Measurements from ENCODE around the gene SMIM41.

The SMIM41 gene

DNA sequence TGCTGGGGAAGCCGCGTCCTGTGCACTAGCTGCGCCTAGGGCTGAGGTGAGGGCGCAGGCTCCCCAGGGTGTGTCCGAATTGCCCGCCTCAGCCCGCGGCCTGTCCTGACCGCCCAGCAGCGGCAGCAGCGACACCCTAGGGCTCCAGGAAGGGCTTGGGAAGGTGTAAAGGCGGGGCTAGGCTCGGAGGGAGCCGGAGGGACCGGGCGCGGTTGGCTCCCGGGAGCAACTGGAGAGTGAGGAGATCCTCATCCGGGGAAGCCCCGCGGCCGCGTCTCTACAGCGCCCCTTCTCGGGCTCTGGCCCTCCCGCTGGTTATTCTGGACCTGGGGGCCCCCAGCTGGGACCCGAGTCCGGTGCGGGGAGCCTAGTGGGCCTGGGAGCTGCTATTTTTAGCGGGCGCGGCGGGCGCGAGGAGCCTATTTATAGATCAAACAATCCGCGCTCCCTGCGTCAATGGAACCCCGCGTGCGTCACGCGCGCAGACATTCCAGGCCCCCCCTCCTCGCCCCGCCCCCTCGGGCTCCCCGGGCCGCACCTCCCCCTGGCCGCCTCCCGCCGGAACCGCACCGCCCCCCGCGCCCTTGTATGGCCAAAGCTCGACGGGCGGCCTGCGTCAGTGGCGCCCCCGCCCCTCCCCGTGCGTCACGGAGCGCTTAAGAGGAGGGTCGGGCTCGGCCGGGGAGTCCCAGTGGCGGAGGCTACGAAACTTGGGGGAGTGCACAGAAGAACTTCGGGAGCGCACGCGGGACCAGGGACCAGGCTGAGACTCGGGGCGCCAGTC, 28.6 kb upstream of the SMIM41 start, which contains the start of gene NR4A1:
TSS of gene NR4A1 (plus strand) at position 685 of the 784 bp plus-strand sequence. CDS start 2,887 bp downstream, outside the sequence.
- peak; percentile 97 to 99 (median 99) for DNase-seq (ENCODE audit: low read depth in 3 of 3)

DNA sequence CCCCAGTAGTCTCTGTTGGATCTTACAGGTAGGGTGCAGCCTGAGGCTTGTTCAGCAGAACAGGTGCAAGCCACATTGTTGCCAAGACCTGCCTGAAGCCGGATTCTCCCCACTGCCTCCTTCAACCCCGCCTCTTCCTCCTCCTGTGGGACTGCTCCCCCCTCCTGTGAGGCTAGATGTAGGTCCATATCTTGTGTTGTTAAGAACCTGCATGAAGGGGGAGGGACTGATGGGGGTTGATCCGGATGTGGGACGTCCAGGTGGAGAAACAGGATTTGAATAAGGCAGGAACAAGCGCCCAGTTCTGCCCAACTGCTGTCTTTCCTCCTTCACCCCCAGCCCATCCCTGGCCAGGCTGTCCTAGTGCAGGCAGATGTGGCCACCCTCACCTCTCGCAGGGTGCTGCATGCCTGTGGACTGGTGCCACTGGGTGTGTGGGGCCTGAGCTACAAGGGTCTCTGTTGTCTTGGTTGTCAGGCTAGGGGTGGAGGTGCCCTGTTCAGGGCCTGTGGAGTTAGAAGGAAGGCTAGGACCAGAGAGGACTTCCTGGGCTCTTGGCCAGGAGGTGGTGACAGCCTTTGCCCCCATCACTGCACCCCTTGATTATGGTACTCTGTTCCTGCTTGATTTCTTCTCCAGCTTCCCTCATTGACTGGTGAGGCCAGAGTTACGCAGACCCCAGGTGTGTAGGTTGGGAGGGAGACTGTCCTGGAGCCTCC, 26.9 kb upstream of the SMIM41 start:
- no peak for DNase-seq (ENCODE audit: low read depth in 3 of 3)

DNA sequence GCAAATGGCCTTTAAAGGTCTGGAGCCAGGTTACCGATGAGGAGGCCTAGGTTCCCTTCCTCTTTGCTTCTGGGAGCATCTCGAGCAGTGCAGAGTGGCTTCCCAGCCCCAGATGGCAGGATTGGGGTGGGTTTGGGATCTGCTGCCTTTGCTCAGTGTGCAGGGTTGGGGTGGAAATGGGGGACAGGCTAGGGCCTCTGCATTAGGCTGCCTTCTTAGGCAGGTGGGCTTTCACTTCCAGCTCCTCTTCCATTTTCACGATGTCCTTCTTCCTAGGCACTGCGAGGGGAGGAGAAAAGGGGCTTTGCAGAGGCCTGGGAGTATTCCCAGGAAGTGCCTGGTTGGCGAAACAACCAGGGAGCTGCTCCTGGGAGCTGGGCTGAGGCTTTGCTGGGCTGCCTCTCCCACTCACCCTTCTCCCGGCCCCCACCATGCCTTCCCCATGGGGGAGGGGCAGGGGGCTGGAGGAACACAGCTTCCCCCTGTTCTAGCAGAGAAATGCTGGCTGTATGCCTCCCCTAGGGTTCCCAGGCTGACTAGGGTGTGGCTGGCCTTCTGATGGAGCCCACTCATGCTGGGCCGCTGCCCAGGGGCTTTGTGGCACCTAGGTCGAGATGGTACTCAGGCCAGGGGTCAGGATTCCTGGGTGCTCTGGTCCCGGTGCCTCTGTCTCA, 25.8 kb upstream of the SMIM41 start:
- no peak for DNase-seq (ENCODE audit: low read depth in 3 of 3)

DNA sequence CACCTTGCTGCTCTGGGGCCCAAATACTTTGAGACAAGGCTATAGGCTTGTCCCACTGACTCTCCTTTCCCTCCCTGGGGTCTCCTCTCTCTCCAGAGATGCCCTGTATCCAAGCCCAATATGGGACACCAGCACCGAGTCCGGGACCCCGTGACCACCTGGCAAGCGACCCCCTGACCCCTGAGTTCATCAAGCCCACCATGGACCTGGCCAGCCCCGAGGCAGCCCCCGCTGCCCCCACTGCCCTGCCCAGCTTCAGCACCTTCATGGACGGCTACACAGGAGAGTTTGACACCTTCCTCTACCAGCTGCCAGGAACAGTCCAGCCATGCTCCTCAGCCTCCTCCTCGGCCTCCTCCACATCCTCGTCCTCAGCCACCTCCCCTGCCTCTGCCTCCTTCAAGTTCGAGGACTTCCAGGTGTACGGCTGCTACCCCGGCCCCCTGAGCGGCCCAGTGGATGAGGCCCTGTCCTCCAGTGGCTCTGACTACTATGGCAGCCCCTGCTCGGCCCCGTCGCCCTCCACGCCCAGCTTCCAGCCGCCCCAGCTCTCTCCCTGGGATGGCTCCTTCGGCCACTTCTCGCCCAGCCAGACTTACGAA, 25.2 kb upstream of the SMIM41 start:
- no peak for DNase-seq (ENCODE audit: low read depth in 3 of 3)

DNA sequence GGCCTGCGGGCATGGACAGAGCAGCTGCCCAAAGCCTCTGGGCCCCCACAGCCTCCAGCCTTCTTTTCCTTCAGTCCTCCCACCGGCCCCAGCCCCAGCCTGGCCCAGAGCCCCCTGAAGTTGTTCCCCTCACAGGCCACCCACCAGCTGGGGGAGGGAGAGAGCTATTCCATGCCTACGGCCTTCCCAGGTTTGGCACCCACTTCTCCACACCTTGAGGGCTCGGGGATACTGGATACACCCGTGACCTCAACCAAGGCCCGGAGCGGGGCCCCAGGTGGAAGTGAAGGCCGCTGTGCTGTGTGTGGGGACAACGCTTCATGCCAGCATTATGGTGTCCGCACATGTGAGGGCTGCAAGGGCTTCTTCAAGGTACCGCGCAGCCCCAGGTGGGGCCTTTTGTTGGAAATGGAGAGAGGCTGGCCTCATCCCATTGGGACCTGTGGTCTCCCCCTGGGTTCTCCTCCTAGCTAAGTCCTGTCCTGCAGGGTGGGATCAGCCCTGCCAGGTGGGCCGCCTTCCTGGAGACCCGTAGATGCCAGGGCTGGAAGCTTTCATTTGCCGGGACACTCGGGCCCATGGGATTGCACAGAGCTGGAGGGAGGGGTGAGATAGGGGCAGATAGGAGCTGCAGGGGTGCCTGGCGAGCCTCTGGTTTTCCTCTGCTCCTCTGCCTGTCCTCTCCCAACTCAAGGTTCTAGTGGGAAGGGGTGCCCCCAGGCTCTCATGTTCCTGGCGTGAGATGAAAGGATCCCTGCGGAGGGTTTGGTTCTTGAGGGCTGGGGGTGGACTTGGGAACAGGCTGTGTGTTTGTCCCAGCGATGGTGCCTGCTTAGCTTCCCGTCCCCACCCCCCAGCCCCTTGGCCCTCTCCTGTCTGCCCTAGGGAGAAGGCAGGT, 24.4 kb upstream of the SMIM41 start:
- no peak for DNase-seq (ENCODE audit: low read depth in 3 of 3)

DNA sequence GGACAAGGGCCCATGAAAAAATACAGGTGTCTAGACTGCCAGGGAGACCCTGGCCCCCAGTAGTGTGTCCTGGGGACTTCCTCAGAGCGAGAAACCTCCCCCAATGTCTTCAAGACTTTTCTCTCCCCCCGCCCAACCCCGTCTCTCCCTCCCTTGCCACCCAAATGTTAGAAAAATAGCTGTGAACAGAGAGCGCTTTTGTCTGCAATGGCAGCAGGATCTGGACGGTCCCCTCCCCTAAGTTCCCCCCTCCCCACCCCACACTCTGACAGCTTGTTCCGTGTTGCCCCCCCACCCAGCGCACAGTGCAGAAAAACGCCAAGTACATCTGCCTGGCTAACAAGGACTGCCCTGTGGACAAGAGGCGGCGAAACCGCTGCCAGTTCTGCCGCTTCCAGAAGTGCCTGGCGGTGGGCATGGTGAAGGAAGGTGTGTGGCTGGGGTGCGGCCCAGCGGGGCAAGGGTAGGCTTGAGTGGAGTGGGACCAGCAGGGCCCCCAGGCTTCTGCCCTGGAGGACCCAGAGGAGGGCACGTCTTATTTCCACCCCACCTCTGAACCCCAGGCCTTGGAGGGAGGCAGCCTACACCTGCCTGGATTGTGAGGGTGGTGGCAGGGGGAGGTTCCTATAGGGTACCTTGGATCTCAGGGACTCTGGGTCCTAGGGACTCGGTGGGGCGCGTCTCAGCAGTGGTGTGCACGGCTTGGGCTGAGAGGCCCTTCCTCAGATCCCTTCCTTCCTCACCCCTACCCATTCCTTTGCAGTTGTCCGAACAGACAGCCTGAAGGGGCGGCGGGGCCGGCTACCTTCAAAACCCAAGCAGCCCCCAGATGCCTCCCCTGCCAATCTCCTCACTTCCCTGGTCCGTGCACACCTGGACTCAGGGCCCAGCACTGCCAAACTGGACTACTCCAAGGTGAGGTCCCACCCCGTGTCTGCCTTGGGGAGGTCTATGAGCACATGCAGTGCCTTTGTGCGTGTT, 23.5 kb upstream of the SMIM41 start:
- no peak for DNase-seq (ENCODE audit: low read depth in 3 of 3)

DNA sequence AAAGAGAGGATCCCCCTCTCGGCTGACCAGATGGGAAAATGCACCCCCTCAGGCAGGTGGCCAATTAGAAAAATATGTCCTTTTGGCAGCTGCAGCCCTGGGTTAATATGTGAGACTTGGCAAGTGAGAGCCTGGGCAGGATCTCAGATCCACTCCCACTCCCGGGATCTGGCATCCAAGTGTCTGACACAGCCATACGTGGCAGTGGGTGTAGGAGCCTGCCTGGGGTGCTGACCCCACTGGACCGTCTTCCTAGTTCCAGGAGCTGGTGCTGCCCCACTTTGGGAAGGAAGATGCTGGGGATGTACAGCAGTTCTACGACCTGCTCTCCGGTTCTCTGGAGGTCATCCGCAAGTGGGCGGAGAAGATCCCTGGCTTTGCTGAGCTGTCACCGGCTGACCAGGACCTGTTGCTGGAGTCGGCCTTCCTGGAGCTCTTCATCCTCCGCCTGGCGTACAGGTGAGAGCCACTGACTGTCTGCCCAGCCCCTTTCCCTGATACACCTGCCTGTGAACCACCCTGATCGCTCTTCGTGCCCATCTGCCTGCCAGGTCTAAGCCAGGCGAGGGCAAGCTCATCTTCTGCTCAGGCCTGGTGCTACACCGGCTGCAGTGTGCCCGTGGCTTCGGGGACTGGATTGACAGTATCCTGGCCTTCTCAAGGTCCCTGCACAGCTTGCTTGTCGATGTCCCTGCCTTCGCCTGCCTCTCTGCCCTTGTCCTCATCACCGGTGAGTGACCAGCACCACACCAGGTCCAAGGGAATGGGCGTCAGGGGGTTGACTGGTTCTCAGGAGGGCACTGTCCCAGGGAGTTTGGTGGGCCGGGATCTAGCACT, 22.5 kb upstream of the SMIM41 start:
- no peak for DNase-seq (ENCODE audit: low read depth in 3 of 3)

DNA sequence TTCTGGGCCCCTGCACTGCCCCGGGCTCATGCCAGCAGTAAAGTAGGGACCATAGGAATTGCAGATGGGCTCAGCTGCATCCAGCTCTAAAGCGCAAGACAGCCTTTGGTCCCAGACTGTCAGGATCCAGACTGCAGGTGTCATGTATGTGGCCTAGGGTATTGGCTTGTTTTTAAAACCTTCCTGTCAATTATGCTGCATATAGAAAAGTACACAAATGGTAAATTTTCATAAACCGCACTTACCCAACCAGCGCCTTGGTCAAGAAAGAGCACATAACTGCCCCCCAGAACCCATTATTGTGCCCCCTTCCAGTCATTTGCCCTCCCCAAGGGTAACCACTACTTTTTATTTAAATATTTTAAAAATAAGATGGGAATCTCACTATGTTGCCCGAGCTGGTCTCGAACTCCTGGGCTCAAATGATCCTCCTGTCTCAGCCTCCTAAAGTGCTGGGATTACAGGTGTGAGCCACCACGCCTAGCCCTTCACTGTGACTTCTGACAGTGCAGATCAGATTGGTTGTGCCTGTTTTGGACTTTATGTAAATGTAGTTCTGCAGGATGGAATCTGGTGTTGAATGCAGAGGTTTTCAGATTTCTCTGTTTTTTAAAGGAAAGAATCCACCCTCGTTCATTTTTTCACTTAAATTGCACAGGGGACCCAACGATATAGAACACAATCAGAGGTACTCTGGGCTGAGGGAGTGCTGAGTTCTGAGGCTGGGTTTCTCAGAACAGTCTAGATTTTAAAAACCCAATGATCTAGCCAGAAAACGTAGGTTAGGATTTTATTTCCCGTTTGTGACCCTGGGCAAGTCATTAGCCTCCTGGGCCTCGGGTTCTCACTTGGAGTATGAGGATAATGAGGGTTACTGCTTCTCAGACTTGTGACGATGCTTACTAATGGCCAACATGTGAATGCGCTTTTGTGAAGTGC, 21.6 kb upstream of the SMIM41 start:
- DNase-seq (ENCODE audit: low read depth in 3 of 3), result no peak

DNA sequence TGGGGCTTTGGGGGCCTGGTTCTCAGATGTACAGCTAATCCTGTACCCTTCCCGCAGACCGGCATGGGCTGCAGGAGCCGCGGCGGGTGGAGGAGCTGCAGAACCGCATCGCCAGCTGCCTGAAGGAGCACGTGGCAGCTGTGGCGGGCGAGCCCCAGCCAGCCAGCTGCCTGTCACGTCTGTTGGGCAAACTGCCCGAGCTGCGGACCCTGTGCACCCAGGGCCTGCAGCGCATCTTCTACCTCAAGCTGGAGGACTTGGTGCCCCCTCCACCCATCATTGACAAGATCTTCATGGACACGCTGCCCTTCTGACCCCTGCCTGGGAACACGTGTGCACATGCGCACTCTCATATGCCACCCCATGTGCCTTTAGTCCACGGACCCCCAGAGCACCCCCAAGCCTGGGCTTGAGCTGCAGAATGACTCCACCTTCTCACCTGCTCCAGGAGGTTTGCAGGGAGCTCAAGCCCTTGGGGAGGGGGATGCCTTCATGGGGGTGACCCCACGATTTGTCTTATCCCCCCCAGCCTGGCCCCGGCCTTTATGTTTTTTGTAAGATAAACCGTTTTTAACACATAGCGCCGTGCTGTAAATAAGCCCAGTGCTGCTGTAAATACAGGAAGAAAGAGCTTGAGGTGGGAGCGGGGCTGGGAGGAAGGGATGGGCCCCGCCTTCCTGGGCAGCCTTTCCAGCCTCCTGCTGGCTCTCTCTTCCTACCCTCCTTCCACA, 20.7 kb upstream of the SMIM41 start:
- DNase-seq (ENCODE audit: low read depth in 3 of 3), result no peak

DNA sequence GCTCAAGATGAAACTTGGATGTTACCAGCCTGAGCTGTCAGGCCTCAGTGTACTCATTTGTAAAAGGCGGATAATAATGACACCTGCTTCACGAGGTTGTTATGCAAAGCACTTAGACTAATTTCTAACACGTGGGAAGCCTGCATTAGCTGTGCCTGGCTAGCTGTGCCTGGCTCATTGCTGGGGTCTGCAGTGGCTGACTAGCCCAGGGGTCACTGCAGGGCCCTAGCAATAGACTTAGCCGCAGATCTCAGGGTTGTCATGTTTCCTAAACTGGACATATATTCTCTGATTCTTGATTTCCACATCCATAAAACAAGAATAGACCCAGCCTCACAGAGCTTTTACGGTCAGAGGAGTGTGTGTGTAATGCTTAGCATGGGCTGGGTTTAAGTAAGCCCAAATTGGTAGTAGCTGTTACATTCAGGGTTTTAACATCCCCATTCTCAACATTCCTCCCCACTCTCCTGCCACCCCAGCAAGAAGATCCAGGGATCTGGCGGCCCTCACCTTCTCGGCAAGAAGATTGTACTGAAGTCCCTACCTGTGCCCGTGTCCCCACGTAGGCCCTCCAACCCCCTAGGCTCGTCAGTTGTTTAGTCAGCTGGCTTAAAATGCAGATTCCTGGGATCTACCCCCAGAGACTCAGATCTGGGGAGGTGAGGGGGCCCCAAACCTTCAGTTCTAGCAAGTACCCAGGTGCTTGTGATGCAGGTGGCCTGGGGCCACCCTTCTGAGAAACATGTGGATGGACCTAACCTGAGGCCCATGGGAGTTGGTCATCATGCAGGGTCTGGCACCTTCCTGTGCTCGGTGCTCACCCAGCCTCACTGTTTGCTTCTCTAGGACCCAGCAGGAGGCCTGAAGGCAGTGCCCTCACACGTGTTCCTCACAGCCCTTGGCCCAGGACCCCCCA, 19.7 kb upstream of the SMIM41 start:
- DNase-seq (ENCODE audit: low read depth in 3 of 3), result no peak

DNA sequence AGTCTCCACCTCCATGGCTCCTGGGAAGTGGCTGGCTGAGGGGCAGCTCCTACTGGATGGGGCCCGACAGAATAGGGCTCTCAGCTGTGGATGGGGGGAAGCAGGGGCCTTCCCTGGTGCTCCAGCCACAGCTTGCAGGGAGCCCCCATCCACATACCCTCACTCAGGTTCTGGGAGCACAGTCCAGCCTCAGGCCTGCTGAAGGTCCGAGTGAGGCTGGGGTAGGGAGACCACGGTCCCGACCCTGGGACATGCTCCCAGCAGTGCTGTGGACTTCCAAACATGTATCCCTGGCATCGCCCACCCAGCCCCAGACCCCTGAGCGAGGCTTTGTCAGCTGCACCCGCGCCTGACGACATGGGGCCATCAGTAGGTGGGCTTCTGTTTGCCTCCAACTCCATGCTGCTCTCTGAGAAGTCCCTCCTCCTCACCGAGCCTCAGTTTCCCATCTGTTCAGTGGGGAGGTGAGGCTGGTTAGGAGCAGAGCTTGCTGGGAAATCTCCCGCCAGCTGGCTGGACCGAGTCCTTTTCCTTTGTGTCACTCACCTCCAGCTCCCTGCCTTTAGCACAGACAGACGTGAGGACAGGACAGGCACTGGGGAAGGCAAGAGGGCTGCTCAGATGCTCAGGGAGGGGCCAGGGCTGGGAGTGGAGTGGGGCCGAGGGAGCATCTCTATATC, 18.9 kb upstream of the SMIM41 start:
- no peak for DNase-seq (ENCODE audit: low read depth in 3 of 3)

DNA sequence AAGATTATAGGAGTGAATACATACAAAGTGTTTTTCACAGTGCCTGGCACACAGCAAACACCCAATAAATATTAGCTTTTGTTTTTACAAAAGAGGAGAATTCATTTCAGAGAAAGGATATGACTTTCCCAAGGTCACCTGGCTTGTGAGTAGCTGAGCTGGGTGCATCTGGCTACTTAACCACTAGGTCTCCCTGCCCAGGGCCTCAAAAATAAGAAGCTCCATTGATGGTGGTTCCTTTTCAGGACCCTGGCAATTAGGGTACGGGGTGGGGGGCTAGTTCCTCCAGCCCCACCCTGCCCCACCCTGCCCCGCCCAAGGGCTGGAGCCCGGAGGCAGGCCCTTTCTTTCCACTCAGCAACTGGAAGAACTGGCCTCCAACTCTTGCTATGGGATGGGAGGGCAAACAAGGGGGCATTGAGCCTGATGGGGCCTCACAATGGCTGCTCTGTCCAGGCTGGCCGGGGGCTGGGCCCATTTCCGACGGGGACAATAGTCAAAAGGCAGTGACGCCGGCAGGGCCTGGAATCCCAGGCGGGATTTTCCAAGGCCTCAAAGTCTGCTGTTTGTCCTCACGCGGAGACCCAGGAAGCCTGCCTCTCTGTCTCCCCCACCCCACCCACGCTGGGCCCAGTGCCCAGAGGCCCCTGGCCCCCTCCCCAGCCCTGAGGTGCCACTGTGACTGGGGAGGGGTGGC, 17.9 kb upstream of the SMIM41 start:
- no peak for DNase-seq (ENCODE audit: low read depth in 3 of 3)

DNA sequence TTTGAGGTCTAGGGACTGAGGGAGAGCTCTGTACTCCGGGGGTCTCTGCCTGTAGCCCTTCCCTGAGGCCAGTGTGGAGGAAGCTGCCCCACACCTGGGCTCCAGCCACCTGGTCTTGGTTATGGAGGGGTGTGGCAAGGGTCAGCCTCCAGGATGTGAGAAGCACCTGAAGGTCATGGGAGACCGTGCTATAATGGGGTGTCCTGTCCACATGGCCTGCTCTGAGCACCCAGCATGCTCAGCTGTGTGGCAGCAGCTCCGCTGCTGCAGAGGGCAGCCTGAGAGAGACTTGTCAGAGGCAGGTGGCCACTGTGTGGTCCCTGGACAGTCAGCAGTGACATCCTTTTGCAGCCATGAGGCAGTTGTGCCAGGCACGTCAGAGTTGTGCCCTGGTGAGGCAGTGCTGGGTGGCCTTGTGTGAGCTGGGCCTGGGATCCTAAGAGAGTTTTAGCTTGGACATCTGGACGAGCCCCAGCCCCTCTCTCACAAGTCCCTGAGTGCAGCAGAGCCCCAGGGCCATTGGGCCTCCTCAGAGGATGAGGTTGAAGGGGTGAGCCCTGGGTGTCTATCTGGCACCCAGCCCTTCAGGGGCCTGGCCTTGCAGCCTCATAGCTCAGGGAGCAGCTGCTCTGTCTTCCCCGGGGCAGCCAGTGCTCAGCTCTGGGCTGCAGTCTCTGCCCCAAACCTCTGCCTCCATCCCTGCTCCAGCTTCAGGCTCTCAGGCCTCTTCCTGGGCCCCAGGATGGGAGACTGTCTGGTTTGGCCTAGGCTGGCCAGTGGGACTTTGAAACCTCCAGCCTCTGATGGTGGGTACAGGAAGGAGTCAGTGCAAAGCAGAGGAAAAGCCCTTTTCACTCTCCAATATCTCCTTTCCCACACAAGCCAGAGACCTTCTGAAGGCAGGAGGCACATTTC, 17.1 kb upstream of the SMIM41 start:
- no peak for DNase-seq (ENCODE audit: low read depth in 3 of 3)
